Caco-2 (cell line): ENCODE data around the gene ASTN2. TPM values are rescaled to one million over a fixed set of nuclear protein-coding genes. Genes with fewer than 3 reads are reported as not detected.

ENCODE experiments used
- BruUV-seq: library from RNA; stranded (reverse); fragments of 400-500 nt; replicated peaks from 2 replicates; lab custom pipeline; 2021; lab: Mats Ljungman, UMichigan
- CTCF ChIA-PET: fragments of 300-600 bp; sonication (Branson Sonifier 250); formaldehyde crosslinking; loops from one replicate; lab custom pipeline; 2022; ENCODE audit warnings: antibody characterized with exemption; lab: Charles Lee
- POLR2A ChIA-PET: fragments of 300-600 bp; sonication (Branson Sonifier 250); formaldehyde crosslinking; loops from one replicate; lab custom pipeline; 2022; ENCODE audit warnings: antibody characterized with exemption; lab: Charles Lee
- DNase-seq, 2 experiments: peaks; one replicate each; pipeline versions ENCODE4 v3.0.0 to v3.0.0-alpha.2; 2020 to 2022
- H3K27me3 ChIP-seq: replicated peaks from 2 replicates; pipeline ENCODE4 v1.6.0; 2011; ENCODE audit warnings: low read length; ENCODE audit not compliant: control insufficient read depth, insufficient read depth
- H3K36me3 ChIP-seq: 2 replicates; pipeline ENCODE4 v1.5.1; 2011; ENCODE audit warnings: low read length; ENCODE audit not compliant: control insufficient read depth, insufficient read depth
- H3K4me1 ChIP-seq: fragments of 250-450 bp; sonication (Bioruptor Pico); 2 replicates; pipeline ENCODE4 v1.5.1; 2020; ENCODE audit warnings: mild to moderate bottlenecking
- H3K4me3 ChIP-seq: 2 replicates; pipeline ENCODE4 v1.5.1; 2011; ENCODE audit warnings: low read depth, mild to moderate bottlenecking, control low read depth, low read length
- H3K9me3 ChIP-seq: fragments of 250-450 bp; sonication (Bioruptor Pico); 2 replicates; pipeline ENCODE4 v1.5.1; 2020; ENCODE audit warnings: mild to moderate bottlenecking, moderate library complexity
- H3K27ac Mint-ChIP-seq: one replicate; pipeline ENCODE4 v1.8.0; 2022; ENCODE audit warnings: mixed read lengths; ENCODE audit not compliant: unreplicated experiment
- H3K27me3 Mint-ChIP-seq: one replicate; pipeline ENCODE4 v1.8.0; 2022; ENCODE audit warnings: mixed read lengths; ENCODE audit not compliant: insufficient read depth, unreplicated experiment
- H3K36me3 Mint-ChIP-seq: one replicate; pipeline ENCODE4 v1.8.0; 2022; ENCODE audit warnings: mild to moderate bottlenecking, mixed read lengths; ENCODE audit not compliant: insufficient read depth, unreplicated experiment
- H3K4me1 Mint-ChIP-seq: one replicate; pipeline ENCODE4 v1.8.0; 2022; ENCODE audit warnings: low read depth, mixed read lengths; ENCODE audit not compliant: unreplicated experiment
- H3K4me3 Mint-ChIP-seq: one replicate; pipeline ENCODE4 v1.8.0; 2022; ENCODE audit warnings: mild to moderate bottlenecking, moderate library complexity, mixed read lengths; ENCODE audit not compliant: unreplicated experiment
- H3K9me3 Mint-ChIP-seq: one replicate; pipeline ENCODE4 v1.8.0; 2022; ENCODE audit warnings: mixed read lengths; ENCODE audit not compliant: unreplicated experiment
- intact Hi-C: fragments of 100-400 bp; cut with micrococcal nuclease; formaldehyde crosslinking; loops from one replicate; pipeline ENCODE4 v1.10.0; 2022; ENCODE audit not compliant: unreplicated experiment
- total RNA-seq: library from RNA; stranded (reverse); gene quantifications from 2 replicates; pipeline ENCODE4 v1.2.3, GENCODE V29; 2022
- TF ChIP-seq, protein P1 (sequence below), 2 experiments: fragments of 200-600 bp in 1 of 2; IDR thresholded peaks; 1 replicate in 1 of 2; 2 replicates in 1 of 2; pipeline versions ENCODE4 v1.5.1 to v1.8.0; 2011 to 2022; ENCODE audit warnings: antibody characterized with exemption in 1 of 2, control low read depth in 1 of 2, inconsistent platforms in 1 of 2, low read depth in 1 of 2, low read length in 1 of 2, mild to moderate bottlenecking in 1 of 2, moderate library complexity in 1 of 2; ENCODE audit not compliant: insufficient read depth in 1 of 2, severe bottlenecking in 1 of 2, unreplicated experiment in 1 of 2

ASTN2 gene
- total RNA-seq, 1 experiment from 2014 or later = 12.7 TPM

DNA sequence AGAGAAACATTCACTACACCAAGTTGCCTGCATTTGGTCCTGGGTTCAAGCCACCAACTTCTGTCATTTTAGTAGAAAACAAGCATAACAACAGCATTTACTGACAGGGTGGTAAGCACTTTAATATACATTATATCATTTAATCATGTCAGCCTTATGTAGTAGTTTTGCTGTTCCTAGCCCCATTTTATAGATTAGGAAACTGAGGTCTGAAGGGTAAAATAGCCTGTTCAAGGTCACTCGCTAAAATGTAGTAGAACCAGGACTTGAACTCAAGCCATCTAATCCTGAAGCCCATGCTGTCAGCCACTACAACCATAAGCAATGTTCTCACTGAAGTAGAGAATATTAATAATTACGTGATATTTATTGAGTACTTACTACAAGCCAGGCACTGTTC is 787.4 kb downstream of the ASTN2 start:
- H3K4me3 ChIP-seq = no peak overlapping the region
- intact Hi-C loops = no loop called here
- H3K36me3 ChIP-seq = no peaks in the 10 kb centered on the region
- BruUV-seq = no TSS peak
- ChIA-PET CTCF (no interaction called here), POLR2A (no interaction called here)
- 0 out of 2 replicates have a peak, but pooled peaks cover 4% of the 10 kb centered on the region for H3K4me1 ChIP-seq
- no peaks in the 10 kb centered on the region for H3K27me3 ChIP-seq
- no peaks in the 10 kb centered on the region for H3K4me1 Mint-ChIP-seq
- H3K27ac Mint-ChIP-seq = no peak overlapping the region
- no peaks in the 10 kb centered on the region for H3K9me3 ChIP-seq
- H3K4me3 Mint-ChIP-seq = no peak overlapping the region
- no peaks in the 10 kb centered on the region for H3K9me3 Mint-ChIP-seq
- H3K36me3 Mint-ChIP-seq = no peaks in the 10 kb centered on the region
- TF ChIP-seq, protein P1, sequence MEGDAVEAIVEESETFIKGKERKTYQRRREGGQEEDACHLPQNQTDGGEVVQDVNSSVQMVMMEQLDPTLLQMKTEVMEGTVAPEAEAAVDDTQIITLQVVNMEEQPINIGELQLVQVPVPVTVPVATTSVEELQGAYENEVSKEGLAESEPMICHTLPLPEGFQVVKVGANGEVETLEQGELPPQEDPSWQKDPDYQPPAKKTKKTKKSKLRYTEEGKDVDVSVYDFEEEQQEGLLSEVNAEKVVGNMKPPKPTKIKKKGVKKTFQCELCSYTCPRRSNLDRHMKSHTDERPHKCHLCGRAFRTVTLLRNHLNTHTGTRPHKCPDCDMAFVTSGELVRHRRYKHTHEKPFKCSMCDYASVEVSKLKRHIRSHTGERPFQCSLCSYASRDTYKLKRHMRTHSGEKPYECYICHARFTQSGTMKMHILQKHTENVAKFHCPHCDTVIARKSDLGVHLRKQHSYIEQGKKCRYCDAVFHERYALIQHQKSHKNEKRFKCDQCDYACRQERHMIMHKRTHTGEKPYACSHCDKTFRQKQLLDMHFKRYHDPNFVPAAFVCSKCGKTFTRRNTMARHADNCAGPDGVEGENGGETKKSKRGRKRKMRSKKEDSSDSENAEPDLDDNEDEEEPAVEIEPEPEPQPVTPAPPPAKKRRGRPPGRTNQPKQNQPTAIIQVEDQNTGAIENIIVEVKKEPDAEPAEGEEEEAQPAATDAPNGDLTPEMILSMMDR (IDR thresholded peaks at IDR 0.05; ENCODE audit: insufficient read depth in 1 of 2, low read depth in 1 of 2, low read length in 1 of 2, severe bottlenecking in 1 of 2, unreplicated experiment in 1 of 2) = no peak
- no peaks in the 10 kb centered on the region for H3K27me3 Mint-ChIP-seq
- no peak for DNase-seq

DNA sequence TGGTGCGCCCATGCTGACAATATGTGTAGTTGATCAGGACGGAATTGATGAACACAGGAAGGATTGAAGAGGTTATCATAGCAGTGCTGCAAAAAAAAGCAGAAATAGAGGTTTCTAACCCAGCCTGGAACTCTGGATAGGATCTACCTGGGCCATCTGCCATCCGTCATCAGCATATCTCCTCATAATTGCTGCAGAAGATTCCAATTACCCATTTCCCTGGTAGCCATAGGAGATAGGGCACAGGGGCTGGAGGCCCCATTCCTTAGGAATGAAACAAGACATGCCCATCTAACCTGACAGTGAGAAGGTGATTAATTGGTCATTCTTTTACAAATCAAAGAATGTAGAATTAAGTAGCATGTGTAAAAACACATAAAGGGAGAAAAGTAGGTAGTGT is 788.1 kb downstream of the ASTN2 start:
- no peaks in the 10 kb centered on the region for H3K9me3 Mint-ChIP-seq
- ChIA-PET CTCF (no interaction called here), POLR2A (no interaction called here)
- H3K9me3 ChIP-seq = no peaks in the 10 kb centered on the region
- no peaks in the 10 kb centered on the region for H3K36me3 ChIP-seq
- intact Hi-C loops = no loop called here
- no peaks in the 10 kb centered on the region for H3K36me3 Mint-ChIP-seq
- TF ChIP-seq, protein P1 (IDR thresholded peaks at IDR 0.05; ENCODE audit: insufficient read depth in 1 of 2, low read depth in 1 of 2, low read length in 1 of 2, severe bottlenecking in 1 of 2, unreplicated experiment in 1 of 2) = no peak
- H3K4me1 Mint-ChIP-seq = no peaks in the 10 kb centered on the region
- DNase-seq = no peak
- 0 out of 2 replicates have a peak, but pooled peaks cover 4% of the 10 kb centered on the region for H3K4me1 ChIP-seq
- no peaks in the 10 kb centered on the region for H3K27me3 Mint-ChIP-seq
- H3K27ac Mint-ChIP-seq = no peak overlapping the region
- H3K4me3 ChIP-seq = no peak overlapping the region
- H3K27me3 ChIP-seq = no peaks in the 10 kb centered on the region
- no TSS peak for BruUV-seq
- H3K4me3 Mint-ChIP-seq = no peak overlapping the region

DNA sequence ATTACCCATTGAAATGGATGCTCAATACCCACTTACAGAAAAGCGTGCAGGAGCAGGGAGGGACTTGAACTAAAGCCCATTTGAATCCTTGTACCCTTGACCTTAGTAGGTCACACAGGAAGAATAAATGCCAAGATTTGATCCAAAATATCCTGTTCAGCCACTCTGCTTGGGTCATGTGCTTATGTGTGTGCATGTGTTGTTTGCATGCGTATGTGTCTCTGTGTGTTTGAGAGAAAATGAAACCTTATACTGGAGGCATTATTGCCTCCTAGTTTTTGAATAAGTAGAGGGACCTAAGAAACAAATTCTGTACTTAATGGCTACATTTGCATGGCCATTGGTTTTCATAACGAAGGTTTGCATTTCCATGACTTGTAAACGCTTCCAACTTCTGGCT is 791.1 kb downstream of the ASTN2 start:
- intact Hi-C loops = no loop called here
- POLR2A ChIA-PET = no interaction called here
- no peaks in the 10 kb centered on the region for H3K9me3 Mint-ChIP-seq

More for the DNA sequence above, 791.1 kb downstream of the ASTN2 start:
- Mint-ChIP-seq H3K27me3 (no peaks in the 10 kb centered on the region), H3K36me3 (no peaks in the 10 kb centered on the region), H3K4me1 (no peaks in the 10 kb centered on the region), H3K27ac (no peak overlapping the region), H3K4me3 (no peak overlapping the region)
- CTCF ChIA-PET = no interaction called here
- Histone ChIP-seq H3K36me3 (no peaks in the 10 kb centered on the region), H3K4me1 (0 out of 2 replicates have a peak, but pooled peaks cover 4% of the 10 kb centered on the region), H3K27me3 (no peaks in the 10 kb centered on the region), H3K4me3 (no peak overlapping the region), H3K9me3 (no peaks in the 10 kb centered on the region)
- TF ChIP-seq, protein P1 (IDR thresholded peaks at IDR 0.05; ENCODE audit: insufficient read depth in 1 of 2, low read depth in 1 of 2, low read length in 1 of 2, severe bottlenecking in 1 of 2, unreplicated experiment in 1 of 2) = no peak
- DNase-seq = no peak
- BruUV-seq = no TSS peak
